SKM-1 treated with dmso at 0.1 percent for 144 hours (cell line): ENCODE data around the gene UQCRC2.
"Not testable (repeated sequence)": the region's sequence is repeated elsewhere in the genome, so short reads cannot be mapped to it uniquely, and the experiment has no call there.

Source experiments
- DNase-seq: peaks from one replicate; lab custom pipeline; 2025; ENCODE audit not compliant: unreplicated experiment; lab: John Stamatoyannopoulos, UW

UQCRC2 gene

DNA sequence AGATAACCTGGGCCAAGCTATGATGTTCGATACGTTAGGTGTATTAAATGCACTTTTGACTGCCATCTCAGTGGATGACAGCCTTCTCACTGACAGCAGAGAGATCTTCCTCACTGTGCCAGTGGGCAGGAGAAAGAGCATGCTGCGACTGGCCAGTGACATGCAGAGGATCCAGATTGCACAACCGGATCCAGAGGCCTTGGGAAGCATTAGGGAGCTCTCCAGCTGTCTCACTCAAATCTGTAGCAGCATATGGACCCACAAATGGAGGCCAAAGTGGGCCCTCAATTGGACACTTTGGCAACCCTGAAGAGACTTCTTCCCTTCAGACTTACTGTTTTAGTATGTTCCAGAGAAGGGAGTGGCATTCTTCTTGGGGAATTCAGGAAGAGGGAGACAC lies 26.9 kb downstream of the UQCRC2 start:
- no peak for DNase-seq

DNA sequence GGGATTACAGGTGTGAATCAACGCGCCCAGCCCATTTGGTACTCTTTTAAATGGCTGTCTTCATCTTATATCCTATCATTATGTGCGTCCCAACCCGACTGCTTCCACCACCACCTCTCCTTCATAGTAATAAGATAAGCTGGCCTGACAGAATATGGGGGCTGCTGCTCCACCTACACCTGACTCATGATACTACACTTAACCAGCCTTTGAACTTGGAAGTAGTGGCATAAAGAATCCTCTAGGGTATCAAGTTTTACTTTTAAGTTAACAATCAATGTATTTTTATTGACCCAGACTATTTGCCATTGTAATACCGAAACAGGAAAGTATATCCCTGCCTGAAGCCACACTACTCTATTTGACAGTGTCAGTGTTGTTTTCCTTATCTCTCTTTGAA lies 28.9 kb downstream of the UQCRC2 start:
- no peak for DNase-seq

DNA sequence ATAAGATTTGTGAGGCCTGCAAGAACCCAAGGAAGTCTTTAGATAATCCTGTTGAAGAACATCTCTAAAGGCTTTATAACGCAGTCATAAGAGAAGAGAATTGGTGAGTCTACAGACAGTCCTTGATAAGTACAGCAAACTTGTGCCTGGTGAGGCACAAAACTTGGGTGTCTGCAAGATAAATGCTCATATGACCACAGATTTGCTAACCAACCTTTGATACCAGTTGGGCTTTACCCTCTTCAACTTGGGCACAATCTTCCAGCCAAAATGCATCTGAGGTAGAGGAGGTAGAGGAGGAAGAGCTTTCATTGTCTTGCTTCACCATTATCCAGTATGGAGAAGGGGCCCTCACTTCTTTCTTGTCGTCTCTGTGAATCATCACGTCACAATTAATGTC lies 30.9 kb downstream of the UQCRC2 start:
- DNase-seq, result no peak

DNA sequence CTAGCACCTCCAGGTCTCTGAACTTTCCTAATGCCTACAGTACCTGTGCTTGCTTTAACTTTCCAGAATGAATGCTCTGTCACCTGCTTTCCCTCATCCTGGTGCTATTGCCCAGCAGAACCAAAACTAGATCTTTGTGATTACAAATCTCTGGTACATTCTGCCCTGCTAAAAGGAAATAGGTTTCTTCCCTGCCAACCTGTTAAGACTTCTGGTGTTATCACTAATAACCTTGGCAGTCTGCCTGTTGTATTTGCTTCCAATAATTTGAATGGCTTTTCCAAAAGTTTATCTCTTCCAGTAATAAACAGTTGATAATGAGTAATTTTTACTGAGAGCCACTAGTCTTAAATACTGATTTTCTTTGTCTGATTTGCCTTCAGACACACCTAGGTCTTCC lies 32.4 kb downstream of the UQCRC2 start:
- no peak for DNase-seq

DNA sequence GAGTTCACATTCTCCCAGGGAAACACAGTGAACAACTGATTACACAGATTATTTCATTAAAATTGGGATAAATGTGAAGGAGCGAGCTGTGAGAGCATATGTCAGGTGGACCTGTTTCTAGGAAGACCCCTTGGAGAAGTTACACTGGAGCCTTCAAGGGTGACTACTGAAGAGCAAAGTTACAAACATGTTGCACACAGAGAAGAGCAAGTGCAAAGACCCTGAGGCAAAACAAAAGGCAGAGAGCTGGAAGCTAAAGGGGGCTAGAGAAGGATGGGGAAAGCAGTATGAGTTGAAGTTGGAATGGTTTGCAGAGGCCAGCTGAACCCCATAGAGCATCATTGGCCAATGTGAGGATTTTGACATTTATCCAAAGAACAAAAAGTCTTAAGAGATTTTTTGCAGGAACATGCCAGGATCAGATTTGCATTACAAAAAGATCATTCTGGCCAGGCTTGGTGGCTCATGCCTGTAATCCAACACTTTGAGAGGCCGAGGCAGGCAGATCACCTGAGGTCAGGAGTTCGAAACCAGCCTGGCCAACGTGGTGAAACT lies 33.6 kb downstream of the UQCRC2 start:
- no peak for DNase-seq

DNA sequence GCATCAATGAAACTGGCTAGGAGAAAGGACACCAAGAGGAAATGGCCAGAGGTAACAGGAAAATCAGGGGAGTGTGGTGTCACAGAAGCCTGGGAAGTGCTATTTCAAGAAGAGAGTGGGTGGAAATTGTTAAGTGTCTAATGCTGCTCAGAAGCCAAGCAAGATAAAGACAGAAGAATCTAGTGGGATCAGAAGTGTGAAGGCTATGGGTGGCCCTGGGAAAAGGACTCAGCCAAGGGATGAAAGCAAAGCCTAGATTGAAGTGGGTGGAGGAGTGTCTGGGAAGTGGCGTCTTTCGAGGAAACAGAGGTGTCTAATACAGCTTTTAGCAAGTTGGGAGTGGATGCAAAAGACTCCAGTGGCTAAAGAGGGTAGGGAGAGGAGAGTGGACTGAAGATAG lies 34.3 kb downstream of the UQCRC2 start:
- no peak for DNase-seq

DNA sequence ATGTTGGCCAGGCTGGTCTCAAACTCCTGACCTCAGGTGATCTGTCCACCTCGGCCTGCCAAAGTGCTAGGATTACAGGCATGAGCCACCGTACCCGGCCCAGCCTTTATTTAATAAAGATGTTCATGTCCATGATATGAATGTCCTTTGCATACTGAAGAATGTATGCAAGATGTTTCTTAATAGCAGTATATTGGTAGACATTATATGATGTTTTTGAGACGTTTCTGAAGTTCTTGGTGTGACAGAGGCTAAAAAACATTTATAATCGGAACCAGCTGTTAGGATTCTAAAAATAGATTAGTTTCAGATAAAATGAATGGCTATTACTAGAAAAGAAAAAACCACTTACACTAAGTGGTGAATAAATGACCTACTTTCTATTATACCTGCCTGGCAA lies 36.0 kb downstream of the UQCRC2 start:
- no peak for DNase-seq

DNA sequence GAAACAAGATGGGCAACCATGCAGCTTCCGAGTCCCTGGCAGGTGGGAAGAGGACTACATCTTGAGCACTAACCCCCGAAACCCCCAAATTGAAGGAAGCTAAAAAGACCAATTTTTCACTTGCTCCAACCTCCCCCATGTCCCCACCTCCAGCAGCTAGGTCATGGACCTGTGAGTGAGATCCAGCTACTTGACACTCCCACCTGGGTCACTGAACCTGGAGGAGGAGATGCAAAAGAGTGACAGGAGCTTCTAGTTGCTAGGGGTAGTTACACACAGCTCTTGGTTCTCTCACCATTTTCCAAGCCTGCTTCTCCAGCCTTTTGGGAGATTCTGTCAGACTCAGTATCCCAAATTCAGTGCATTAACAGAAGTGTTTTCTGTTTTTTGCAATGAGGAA lies 36.6 kb downstream of the UQCRC2 start:
- DNase-seq, result no peak

DNA sequence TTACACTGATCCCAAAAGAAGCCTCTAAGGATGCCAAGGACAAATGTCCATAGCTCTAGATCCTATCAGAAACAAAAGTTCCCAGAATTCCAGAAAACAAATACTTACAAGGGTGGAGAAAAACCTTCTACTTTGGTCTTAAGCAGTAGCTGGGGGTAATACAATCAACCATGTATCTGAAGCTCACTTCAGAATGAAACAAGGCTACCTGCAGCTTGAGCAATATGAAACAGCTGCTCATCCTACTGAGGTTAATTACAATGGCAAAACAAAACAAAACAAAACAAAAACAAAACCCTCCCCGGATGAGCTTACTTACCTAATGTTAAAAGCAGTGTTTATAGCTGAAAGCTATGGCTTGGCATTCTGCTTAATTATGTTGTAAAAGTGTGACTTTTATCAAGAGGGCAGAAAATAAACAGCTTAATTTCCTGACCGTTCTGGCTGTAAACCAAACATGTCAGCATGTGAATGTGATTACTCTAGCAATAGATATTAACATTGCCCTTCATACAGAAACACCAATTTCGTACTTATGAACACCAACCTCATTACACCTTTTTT lies 37.3 kb downstream of the UQCRC2 start:
- no peak for DNase-seq

DNA sequence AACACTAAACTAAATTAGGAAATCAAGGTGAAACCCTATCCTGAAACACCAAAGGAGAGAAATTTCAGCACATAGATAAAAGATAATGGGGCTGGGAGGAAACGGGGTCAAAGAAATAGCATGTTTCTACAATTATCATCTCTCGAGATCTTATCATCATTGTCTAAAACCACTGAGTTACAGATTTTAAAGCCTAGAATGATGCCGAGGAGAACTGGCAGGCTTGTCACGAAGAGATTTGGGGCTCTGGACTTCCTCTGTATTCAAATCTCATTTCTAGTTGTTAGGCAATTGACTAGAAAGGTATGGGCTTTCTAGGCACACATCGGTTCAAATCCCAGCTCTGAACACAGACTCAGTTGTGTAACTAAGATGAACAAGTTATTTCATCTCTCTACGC lies 38.5 kb downstream of the UQCRC2 start:
- DNase-seq, result no peak

DNA sequence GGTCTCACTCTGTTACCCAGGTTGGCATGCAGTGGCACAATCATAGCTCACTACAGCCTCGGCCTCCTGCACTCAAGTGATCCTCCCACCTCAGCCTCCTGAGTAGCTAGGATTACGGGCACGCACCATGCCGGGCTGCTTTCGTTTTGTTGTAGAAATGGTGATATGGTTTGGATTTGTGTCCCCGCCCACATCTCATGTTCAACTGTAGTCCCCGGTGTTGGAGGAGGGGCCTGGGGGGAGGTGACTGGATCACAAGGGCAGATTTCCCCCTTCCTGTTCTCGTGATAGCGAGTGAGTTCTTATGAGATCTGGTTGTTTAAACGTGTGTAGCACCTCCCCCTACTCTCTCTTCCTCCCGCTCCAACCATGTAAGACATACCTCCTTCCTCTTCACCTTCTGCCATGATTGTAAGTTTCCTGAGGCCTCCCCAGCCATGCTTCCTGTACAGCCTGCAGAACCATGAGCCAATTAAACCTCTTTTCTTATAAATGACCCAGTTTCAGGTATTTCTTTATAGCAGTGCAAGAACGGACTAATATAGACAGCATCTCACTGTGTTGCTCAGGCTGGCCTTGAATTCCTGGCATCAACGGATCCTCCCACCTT lies 41.8 kb downstream of the UQCRC2 start:
- DNase-seq, result no peak

DNA sequence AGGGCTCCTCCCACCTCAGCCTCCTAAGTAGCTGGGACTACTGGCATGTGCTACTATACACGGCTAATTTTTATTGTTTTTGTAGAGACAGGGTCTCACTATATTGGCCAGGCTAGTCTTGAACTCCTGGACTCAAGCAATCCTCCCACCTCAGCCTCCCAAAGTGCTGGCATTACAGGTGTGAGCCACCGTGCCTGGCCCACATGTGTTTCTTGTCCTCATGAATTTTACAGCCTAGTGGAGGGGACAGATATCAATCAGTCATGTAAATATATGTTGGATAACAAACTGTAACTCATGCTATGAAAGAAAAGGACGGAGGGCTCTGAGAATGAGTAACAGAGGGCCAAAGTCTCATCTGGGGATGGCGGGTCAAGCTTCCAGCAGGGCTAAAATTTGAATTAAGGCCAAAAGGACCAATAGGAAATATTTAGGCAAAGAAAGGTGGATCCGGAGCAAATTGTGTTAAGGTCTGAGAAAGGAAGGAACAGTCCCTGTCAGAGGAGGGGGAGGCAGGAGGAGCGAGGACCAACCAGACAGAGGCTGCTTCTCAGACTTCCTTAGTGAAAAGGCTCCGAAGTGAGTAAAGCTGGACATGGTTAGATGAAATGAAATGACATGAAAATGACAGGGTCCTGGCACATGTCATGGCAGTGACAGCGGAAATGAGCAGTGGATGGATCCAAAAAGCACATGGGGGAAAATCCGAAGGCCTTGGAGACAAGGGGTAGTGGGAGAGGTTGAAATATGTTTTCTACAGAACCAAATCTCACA lies 43.9 kb downstream of the UQCRC2 start:
- DNase-seq, result no peak

DNA sequence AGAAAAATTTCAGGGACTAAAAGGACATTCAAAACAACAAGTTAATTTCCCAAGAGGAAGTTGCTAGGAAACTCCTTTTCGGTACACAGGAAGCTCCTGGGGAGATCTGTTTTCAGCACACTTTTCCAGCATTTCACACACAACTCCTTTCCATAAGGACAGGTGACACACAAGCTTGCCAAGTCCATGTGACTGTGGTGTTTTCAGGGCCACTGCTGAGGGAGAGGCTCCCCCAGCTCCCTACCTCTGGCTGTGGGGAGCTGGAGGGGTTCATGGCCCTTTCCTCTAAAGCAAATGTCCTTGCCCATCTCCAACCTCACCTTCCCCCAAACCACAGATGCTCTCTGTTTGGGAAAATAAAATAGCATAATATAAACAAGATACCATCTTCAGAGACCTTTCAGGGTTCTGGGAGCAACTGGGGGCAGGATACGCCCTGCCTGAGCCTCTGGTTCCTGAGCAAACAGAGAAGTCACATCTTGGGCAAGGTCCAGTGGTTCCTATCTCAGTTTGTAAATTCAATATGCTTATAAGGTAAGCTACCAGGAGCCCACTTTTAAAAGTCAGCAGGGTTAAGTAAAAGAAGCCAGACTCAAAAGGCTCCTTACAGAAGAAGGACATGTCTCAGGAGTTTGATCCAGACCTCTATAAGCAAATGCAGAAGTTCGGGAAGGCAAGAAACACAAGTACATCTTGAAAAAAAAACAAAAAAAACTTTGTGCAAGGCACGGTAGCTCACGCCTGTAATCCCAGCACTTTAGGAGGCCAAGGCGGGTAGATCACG lies 44.7 kb downstream of the UQCRC2 start:
- DNase-seq, result no peak

DNA sequence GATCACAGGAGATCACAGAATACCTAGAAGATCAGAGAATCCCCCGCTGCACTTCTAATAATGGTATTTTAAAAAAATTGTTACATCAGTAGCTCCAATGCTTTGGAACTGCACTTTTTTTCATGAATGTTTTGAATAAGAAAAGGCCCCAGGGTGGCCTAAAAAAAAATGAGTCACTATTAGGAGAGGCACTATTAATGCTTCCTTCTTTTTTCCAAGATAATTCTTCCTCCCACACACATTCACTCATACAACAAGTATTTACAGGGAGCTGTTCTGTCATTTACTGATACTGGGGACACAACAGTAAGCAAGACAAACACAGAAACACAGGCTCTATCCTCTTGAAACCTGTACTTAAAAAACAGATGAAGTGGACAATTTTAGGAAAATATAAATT lies 48.4 kb downstream of the UQCRC2 start:
- DNase-seq, result no peak

DNA sequence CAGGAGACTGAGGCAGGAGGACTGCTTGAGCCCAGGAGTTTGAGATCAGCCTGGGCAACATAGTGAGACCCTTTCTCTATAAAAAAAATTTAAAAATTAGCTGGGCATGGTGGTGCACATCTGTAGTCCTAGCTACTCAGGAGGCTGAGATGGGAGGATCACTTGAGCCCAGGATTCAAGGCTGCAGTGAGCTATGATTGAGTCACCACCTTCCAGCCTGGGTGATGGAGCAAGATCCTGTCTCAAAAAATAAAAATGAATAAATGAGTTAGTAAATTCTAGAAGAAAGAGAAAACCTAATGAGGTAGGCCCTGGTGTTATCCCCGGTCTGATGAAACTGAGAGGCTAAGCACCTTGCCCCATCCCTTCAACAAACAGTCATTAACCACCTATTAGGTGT lies 48.9 kb downstream of the UQCRC2 start:
- DNase-seq, result not testable (repeated sequence)

DNA sequence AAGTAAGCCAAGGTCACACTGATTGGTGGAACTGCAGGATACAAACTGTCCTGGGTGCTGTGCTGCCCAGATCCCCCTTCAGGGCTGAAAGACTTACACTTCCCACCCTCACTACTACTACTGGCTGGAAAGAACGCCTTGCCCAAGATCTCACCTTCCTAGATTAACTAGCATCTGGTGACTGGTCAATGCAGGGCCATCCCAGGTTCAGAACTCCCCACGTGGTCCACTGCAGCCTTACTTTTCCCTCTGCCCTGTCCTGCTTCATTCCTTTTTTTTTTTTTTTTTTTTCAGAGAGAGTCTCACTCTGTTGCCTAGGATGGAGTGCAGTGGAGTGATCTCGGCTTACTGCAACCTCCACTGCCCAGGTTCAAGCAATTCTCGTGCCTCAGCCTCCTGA lies 50.0 kb downstream of the UQCRC2 start:
- no peak for DNase-seq

DNA sequence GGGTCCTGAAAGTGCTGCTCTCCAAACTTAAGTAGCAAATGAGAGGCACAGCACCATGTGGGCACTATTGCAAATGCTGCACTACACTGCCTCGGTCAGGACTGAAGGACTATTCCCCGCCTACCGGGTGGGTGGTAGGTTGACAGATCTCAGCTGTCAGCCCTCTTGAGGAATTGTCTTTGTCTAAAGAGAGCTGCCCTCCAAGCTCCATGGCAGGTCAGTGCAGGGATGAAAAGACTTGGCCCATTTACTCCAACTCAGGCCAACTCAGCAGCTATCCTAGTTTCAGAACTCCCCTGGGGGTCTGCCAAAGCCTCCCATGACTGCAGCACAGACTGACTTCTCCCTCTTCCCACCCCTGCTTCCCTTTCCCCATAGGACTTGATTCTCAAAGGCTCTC lies 51.2 kb downstream of the UQCRC2 start:
- DNase-seq, result no peak

DNA sequence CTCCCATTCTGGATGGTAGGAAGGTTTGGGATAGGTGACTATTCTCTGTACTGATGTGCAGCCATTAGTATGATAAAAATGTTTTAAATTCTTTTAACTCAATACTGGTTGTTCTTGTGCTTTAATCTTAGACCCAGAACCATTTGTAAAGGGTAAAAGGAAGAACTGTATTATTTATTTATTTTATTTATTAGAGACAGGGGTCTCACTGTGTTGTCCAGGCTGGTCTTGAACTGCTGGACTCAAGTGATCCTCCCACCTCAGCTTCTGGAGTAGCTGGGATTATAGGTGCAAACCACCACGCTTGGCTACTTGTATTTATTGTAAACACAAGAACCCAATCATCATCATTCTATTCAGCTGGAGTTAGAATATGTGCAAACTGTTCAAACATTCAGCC lies 52.6 kb downstream of the UQCRC2 start:
- no peak for DNase-seq

DNA sequence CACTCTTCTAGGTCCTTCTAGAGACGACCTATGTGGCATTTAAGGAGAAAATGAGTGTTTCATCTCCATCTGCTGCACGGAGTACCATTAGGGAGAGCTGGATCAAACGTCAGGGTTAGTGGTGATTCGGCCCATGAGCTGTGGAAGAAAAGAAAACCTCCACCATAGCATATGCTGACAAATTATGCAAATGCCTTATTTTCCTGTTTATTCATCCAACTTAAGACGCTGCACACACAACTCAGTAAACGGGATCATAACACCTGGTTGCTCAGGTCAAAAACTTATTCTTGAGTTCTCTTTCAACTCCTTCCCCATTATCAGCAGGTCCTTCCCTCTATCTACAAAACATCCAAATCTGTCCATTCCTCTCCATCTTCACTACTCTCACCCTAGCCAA lies 53.5 kb downstream of the UQCRC2 start:
- DNase-seq, result no peak

DNA sequence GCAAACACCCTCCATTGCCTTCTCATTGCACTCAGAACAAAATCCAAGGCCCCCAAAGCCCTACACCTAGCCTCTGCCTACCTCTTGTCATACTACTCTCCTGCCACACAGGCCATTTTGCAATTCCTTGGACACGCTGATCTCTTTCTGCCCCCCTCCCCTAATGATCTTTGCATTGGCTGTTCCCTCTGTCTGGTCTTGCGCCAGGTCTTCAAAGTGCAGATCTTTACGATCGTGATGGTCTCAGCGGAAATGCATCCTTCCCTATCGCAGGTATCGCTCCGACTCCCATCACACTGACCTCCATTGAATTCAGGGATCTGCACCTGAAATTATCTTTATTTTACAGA lies 54.0 kb downstream of the UQCRC2 start:
- no peak for DNase-seq

DNA sequence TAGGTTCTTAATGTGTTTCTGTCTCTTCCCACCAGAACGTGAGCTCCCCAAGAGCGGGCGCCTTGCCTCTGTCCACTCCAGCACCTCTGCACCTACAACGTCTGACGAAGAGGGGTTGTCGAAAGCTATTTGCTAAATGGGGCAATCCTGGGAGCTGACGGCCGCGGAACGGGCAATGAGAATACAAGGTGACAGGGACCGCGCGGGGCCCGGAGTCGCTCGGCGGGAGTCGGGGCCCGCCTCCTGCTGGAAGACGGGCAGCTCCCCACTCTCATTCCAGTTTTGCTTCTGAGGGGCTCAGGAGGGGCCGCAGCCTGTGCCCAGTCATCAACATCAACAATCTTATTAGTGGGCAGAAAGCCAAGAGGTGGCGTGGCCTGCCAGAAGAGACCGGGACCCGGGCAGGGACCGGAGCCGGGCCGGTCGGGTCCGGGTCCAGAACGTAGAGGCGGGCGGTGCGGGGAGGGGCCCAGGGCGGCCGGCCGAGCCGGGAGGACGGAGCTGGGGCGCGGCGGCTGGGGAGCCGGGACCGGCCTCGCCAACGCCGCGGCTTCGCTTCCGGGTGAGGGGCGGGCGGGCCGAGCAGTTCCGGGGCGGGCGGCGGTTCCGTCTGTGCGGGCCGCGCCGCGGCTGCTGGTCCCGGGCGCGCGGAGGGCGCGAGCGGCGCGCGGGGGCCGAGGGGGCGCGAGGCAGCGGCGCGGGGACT lies 54.5 kb downstream of the UQCRC2 start, which contains the start of gene MOSMO:
Gene MOSMO (plus strand): TSS at position 603 of the 706 bp plus-strand sequence. CDS start 191 bp downstream, outside the sequence.
- DNase-seq, result peak; percentile 56
